LHCN-M2 (cell line): ENCODE measurements around the gene RPGRIP1. TPM values are rescaled to one million over a fixed set of nuclear protein-coding genes. Genes with fewer than 3 reads are reported as not detected.
A peak's percentile ranks its signal among the peaks of the same experiment; 100 is the strongest.
"Not testable (repeated sequence)": the region's sequence is repeated elsewhere in the genome, so short reads cannot be mapped to it uniquely, and the experiment has no call there.

Experiments used
- DNase-seq: peaks from one replicate; pipeline ENCODE4 v3.0.0-alpha.2; 2012; ENCODE audit warnings: low read depth
- total RNA-seq: library from RNA; depleted of rRNA; stranded (reverse); fragments of >200 nt; gene quantifications from 2 replicates; pipeline ENCODE4 v1.2.3, GENCODE V29; 2014; rRNA removed

Gene RPGRIP1
- total RNA-seq, 1 experiment from 2014 or later, result not detected

DNA sequence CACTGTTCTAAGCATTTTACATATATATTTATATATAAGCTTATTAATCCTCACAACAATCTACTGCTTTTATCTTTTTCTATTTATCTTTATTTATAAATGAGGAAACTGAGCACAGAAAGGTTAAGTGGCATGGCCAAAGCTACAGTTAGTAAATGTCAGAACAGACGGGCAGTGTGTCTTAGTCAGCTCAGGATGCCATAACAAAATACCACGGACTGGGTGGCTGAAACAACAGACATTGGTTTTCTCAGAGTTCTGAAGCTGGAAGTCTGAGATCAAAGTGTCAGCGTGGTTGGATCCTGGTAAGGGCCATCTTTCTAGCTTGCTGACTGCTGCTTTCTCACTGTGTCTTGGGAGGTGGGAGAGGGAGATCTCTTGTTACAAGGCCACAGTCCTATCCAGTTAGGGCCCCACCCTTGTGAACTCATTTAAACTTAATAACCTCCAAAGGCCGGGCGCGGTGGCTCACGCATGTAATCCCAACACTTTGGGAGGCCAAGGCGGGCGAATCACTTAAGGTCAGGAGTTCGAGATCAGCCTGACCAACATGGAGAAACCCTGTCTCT is 19.8 kb downstream of the RPGRIP1 start:
- DNase-seq, result no peak

DNA sequence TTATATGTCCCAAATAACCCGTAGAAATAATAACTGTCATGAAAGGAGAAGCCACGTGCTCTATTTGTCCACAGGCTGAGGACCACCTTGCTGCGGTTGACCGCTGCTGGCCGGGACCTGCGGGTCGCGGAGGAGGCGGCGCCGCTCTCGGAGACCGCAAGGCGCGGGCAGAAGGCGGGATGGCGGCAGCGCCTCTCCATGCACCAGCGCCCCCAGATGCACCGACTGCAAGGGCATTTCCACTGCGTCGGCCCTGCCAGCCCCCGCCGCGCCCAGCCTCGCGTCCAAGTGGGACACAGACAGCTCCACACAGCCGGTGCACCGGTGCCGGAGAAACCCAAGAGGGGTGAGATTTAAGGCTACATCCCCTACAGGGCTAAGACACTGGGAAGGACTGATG is 21.0 kb downstream of the RPGRIP1 start:
- no peak for DNase-seq

GRCh38 chr14:21302013-21302835 is 22.3 kb downstream of the RPGRIP1 start:
- DNase-seq, result no peak

GRCh38 chr14:21302836-21303140 is 22.9 kb downstream of the RPGRIP1 start:
- not testable (repeated sequence) for DNase-seq

- DNase-seq, result no peak
Measured at GRCh38 chr14:21307637-21308036, 27.8 kb downstream of the RPGRIP1 start.

- DNase-seq, result no peak
Measured at GRCh38 chr14:21308132-21308478, 28.2 kb downstream of the RPGRIP1 start.

DNA sequence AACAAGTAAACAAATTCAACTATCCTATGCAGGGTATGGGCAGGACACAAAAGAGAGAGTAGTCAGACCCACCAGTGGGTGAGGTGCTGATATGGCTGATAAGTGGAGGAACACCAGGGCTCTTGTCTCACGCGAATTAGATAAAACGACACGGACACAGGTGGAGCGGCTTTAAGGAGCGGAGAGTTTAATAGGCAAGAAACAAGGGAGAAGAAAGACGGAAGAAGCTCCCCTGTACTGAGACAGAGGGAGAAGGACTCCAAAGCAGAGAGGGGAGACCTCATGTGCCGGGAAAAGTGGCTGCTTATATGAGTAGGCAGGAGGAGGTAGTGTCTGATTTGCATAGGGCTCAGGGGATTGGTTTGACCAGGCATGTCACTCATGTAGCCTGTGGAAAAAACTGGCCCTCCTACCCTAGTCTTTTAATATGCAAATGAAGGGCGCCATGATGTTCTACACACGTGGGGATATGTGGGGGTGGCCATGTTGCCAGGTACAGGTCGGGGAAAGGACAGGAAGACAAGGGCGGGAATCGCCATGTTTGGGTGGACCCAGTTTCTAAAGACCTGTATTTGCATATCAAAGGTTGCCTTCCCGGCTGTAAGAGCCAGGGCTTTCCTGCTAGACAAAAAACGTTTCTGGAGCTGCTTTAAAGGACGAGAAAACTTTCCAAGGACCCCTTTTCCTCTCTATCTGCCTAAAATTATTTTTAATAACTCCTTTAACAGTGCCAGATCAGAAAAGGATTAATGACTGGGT is 28.8 kb downstream of the RPGRIP1 start:
- peak; percentile 67 for DNase-seq

DNA sequence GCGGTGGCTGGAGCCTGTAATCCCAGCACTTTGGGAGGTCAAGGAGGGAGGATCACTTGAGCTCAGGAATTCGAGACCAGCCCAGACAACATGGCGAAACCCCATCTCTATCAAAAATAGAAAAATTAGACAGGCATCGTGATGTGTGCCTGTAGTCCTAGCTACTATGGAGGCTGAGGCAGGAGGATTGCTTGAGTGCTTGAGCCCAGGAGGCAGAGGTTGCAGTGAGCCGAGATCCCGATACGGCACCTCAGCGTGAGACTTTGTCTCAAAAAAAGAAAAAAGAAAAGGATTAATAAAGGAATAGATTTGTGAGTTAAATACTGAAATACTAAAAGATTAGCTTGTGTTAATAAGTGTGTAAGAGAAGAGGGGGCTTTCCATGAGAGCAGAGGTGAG is 29.4 kb downstream of the RPGRIP1 start:
- DNase-seq, result no peak

- no peak for DNase-seq
Measured at GRCh38 chr14:21309956-21310355, 30.1 kb downstream of the RPGRIP1 start.

- DNase-seq, result no peak
Measured at GRCh38 chr14:21311614-21312013, 31.7 kb downstream of the RPGRIP1 start.

- no peak for DNase-seq
Measured at GRCh38 chr14:21313512-21313911, 33.6 kb downstream of the RPGRIP1 start.

GRCh38 chr14:21317398-21317797 is 37.5 kb downstream of the RPGRIP1 start:
- DNase-seq, result no peak

GRCh38 chr14:21320913-21321312 is 41.0 kb downstream of the RPGRIP1 start:
- no peak for DNase-seq

DNA sequence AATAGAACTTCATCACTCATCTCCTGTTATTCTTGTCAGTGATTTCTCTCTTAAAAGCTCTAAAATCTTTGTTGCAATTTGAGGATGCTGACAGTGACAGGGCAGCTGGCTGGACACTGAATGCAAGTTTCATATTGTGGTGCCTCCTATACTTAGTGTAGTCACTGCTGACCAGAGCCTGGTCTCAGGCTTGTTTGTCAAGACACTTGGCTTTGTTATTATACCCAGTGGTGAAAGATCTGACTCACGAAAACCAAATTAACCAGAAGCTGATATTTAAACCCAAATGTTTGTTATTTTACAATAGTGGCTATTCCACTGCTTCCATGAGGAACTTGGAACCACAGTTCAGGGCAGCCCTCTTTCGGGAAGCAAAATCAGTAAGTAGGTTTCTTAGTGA is 42.8 kb downstream of the RPGRIP1 start:
- DNase-seq, result peak; percentile 45

GRCh38 chr14:21326972-21327371 is 47.1 kb downstream of the RPGRIP1 start:
- DNase-seq, result no peak

Other genes starting within 250 kb of the RPGRIP1 start
- gene TPPP2, start 249.9 kb upstream of the RPGRIP1 start, total RNA-seq, result not detected in 2 replicates
- gene RNASE13, start 245.3 kb upstream of the RPGRIP1 start, total RNA-seq, result not detected in 2 replicates
- gene RNASE7, start 237.7 kb upstream of the RPGRIP1 start, total RNA-seq, result not detected in 2 replicates
- gene RNASE8, start 222.3 kb upstream of the RPGRIP1 start, total RNA-seq, result not detected in 2 replicates
- gene ARHGEF40, start 209.8 kb upstream of the RPGRIP1 start, total RNA-seq, result 42.0 and 43.9 TPM in 2 replicates
- 18.3 and 19.1 TPM in 2 replicates for gene ZNF219, start 181.4 kb upstream of the RPGRIP1 start, total RNA-seq
- 0.13 TPM in 1 of 2 replicates, not detected in the other for gene TMEM253, start 179.0 kb upstream of the RPGRIP1 start, total RNA-seq
- gene OR5AU1, start 124.0 kb upstream of the RPGRIP1 start, total RNA-seq, result not detected in 2 replicates
- gene HNRNPC, start 10.6 kb upstream of the RPGRIP1 start, total RNA-seq, result 877 and 1,010 TPM in 2 replicates
- gene SUPT16H, start 103.9 kb downstream of the RPGRIP1 start, total RNA-seq, result 123 and 132 TPM in 2 replicates
- 49.1 and 50.1 TPM in 2 replicates for gene CHD8, start 176.0 kb downstream of the RPGRIP1 start, total RNA-seq
- 36.5 and 39.9 TPM in 2 replicates for gene RAB2B, start 196.9 kb downstream of the RPGRIP1 start, total RNA-seq
- gene TOX4, start 197.1 kb downstream of the RPGRIP1 start, total RNA-seq, result 30.7 and 44.7 TPM in 2 replicates
- gene METTL3, start 231.3 kb downstream of the RPGRIP1 start, total RNA-seq, result 74.3 and 85.0 TPM in 2 replicates
- gene SALL2, start 246.3 kb downstream of the RPGRIP1 start, total RNA-seq, result 3.5 and 7.1 TPM in 2 replicates